Transverse colon (tissue), 4 donors: Measurements from ENCODE around the gene ENPP3. TPM values are rescaled to one million over a fixed set of nuclear protein-coding genes. Genes with fewer than 3 reads are reported as not detected.

Experiments used
- DNase-seq: peaks from one replicate; pipeline ENCODE4 v3.0.0-alpha.2; 2019
- H3K27ac ChIP-seq, 4 donors: fragments of 200-600 bp; sonication (generic); 2 replicates each; pipeline ENCODE4 v1.5.1; 2016 to 2018; ENCODE audit warnings: inconsistent platforms in 4 of 4
- H3K27me3 ChIP-seq: fragments of 200-600 bp; sonication (generic); 2 replicates; pipeline ENCODE4 v1.5.1; 2017; ENCODE audit warnings: inconsistent platforms
- H3K36me3 ChIP-seq, 4 donors: fragments of 200-600 bp; sonication (generic); 2 replicates each; pipeline ENCODE4 v1.5.1; 2017 to 2019; ENCODE audit warnings: inconsistent platforms in 4 of 4
- H3K4me1 ChIP-seq, 4 donors: fragments of 200-600 bp; sonication (generic); 2 replicates each; pipeline ENCODE4 v1.5.1; 2017 to 2020; ENCODE audit warnings: inconsistent platforms in 4 of 4
- H3K4me3 ChIP-seq, 4 donors: fragments of 200-600 bp; sonication (generic); 1 replicate in 1 of 4; 2 replicates in 3 of 4; pipeline versions ENCODE4 v1.5.1 to v1.6.1; 2017 to 2019; ENCODE audit warnings: inconsistent platforms in 4 of 4
- H3K9me3 ChIP-seq, 2 donors: fragments of 200-600 bp; sonication (generic); 2 replicates each; pipeline ENCODE4 v1.5.1; 2017 to 2019; ENCODE audit warnings: inconsistent platforms in 2 of 2
- EP300 ChIP-seq: sonication (generic); formaldehyde crosslinking; IDR thresholded peaks from one replicate; pipeline ENCODE4 v1.6.1; 2017; ENCODE audit warnings: antibody characterized with exemption, low read depth
- POLR2A ChIP-seq: fragments of 450-650 bp; IDR thresholded peaks from one replicate; pipeline ENCODE4 v1.6.1; 2016; ENCODE audit warnings: antibody characterized with exemption, mild to moderate bottlenecking, moderate library complexity
- POLR2AphosphoS5 ChIP-seq, 3 donors: sonication (generic); formaldehyde crosslinking; IDR thresholded peaks; one replicate each; pipeline ENCODE4 v1.6.1; 2016; ENCODE audit warnings: antibody characterized with exemption in 3 of 3
- WGBS, 2 donors: methylation state at CpG; one replicate each; pipeline ENCODE4 v1.1.5; 2018; ENCODE audit warnings: low coverage in 1 of 2; 5-methylcytosine and 5-hydroxymethylcytosine counted together
- in situ Hi-C, 4 donors: fragments of 200-750 bp; cut with MboI; loops; one replicate each; pipeline versions ENCODE4 v1.15.0 to v1.15.1; 2017; ENCODE audit warnings: low sequenced_read_pairs in 3 of 4, low pct_ligation_motif_present in 1 of 4, low pct_unique_long_range_greater_than_20kb in 1 of 4
- intact Hi-C: fragments of 100-400 bp; cut with DNase I; formaldehyde crosslinking; loops from one replicate; pipeline ENCODE4 v1.15.1; 2023; ENCODE audit warnings: low total_unique reads
- total RNA-seq, 4 donors: library from RNA; depleted of rRNA; stranded (reverse); fragments of >200 nt; gene quantifications; one replicate each; pipeline ENCODE4 v1.1.0, GENCODE V29; 2016
- TF ChIP-seq, protein P1 (sequence below), 5 experiments: fragments of 200-600 bp in 3 of 5; fragments of 450-650 bp in 2 of 5; sonication (generic) in 3 of 5; IDR thresholded peaks; 1 replicate in 2 of 5; 2 replicates in 3 of 5; pipeline ENCODE4 v1.5.1; 2016 to 2017; ENCODE audit warnings: antibody characterized with exemption in 5 of 5, inconsistent platforms in 3 of 5, mild to moderate bottlenecking in 2 of 5, moderate library complexity in 1 of 5

The ENPP3 gene
- total RNA-seq, 4 donors from 2014 or later: 4.6 to 28.1 (median 20.6) TPM

GRCh38 chr6:131646249-131646670, 9.2 kb downstream of the ENPP3 start:
- in situ Hi-C loops (loop anchor here in 1 of 4 donors (25.0 kb wide), 1 partner anchor 1166 kb away; the partner anchor contains the start of gene RPS12), intact Hi-C loops (no loop called here)

GRCh38 chr6:131651782-131652181, 14.7 kb downstream of the ENPP3 start:
- no peaks in the 10 kb centered on the region for H3K36me3 ChIP-seq
- TF ChIP-seq POLR2A: no peak
- no peak for TF ChIP-seq POLR2AphosphoS5 (IDR thresholded peaks at IDR 0.05)
- TF ChIP-seq, protein P1, sequence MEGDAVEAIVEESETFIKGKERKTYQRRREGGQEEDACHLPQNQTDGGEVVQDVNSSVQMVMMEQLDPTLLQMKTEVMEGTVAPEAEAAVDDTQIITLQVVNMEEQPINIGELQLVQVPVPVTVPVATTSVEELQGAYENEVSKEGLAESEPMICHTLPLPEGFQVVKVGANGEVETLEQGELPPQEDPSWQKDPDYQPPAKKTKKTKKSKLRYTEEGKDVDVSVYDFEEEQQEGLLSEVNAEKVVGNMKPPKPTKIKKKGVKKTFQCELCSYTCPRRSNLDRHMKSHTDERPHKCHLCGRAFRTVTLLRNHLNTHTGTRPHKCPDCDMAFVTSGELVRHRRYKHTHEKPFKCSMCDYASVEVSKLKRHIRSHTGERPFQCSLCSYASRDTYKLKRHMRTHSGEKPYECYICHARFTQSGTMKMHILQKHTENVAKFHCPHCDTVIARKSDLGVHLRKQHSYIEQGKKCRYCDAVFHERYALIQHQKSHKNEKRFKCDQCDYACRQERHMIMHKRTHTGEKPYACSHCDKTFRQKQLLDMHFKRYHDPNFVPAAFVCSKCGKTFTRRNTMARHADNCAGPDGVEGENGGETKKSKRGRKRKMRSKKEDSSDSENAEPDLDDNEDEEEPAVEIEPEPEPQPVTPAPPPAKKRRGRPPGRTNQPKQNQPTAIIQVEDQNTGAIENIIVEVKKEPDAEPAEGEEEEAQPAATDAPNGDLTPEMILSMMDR (IDR thresholded peaks at IDR 0.05): no peak
- no peak for TF ChIP-seq EP300
- DNase-seq: no peak
- peak overlapping the region; percentile 58 to 78 (median 68) for H3K27ac ChIP-seq
- intact Hi-C loops (no loop called here), in situ Hi-C loops (no loop called here)
- H3K4me1 ChIP-seq: peaks cover 0 to 37% (median 10%) of the 10 kb centered on the region in 4 donors
- no peak overlapping the region for H3K4me3 ChIP-seq
- no peaks in the 10 kb centered on the region for H3K27me3 ChIP-seq
- H3K9me3 ChIP-seq: no peaks in the 10 kb centered on the region

More at GRCh38 chr6:131646249-131646670, 9.2 kb downstream of the ENPP3 start:
- H3K4me1 ChIP-seq: peaks cover 0 to 50% (median 13%) of the 10 kb centered on the region in 4 donors
- TF ChIP-seq POLR2A: no peak
- TF ChIP-seq, protein P1 (IDR thresholded peaks at IDR 0.05): no peak
- no peak for TF ChIP-seq POLR2AphosphoS5 (IDR thresholded peaks at IDR 0.05)
- TF ChIP-seq EP300: no peak
- DNase-seq: no peak
- no peaks in the 10 kb centered on the region for H3K36me3 ChIP-seq
- H3K27me3 ChIP-seq: no peaks in the 10 kb centered on the region
- H3K27ac ChIP-seq: no peak overlapping the region
- no peak overlapping the region for H3K4me3 ChIP-seq
- no peaks in the 10 kb centered on the region for H3K9me3 ChIP-seq

- Histone ChIP-seq H3K4me3 (no peak overlapping the region), H3K4me1 (peaks cover 0 to 37% (median 10%) of the 10 kb centered on the region in 4 donors), H3K9me3 (no peaks in the 10 kb centered on the region), H3K27me3 (no peaks in the 10 kb centered on the region), H3K36me3 (no peaks in the 10 kb centered on the region), H3K27ac (peak overlapping the region; percentile 58 to 78 (median 68))
- peak; percentile 57 for DNase-seq
- 37 to 57% methylated on average over 3 to 5 of the region's 5 CpGs for WGBS, 2 donors
- peak in 2 of 3 donors; percentile 28 to 47 for TF ChIP-seq POLR2AphosphoS5 (IDR thresholded peaks at IDR 0.05)
- TF ChIP-seq, protein P1 (IDR thresholded peaks at IDR 0.05): no peak
- in situ Hi-C loops: no loop called here
- intact Hi-C loops: no loop called here
Measured at GRCh38 chr6:131652472-131652871, 15.4 kb downstream of the ENPP3 start.

- 93% methylated on average over 3 of the region's 3 CpGs; no CpG with 5 or more reads in 1 of the 2 donors for WGBS, 2 donors
- no peak for DNase-seq
- H3K27me3 ChIP-seq: no peaks in the 10 kb centered on the region
- no peak overlapping the region for H3K4me3 ChIP-seq
- TF ChIP-seq POLR2AphosphoS5 (IDR thresholded peaks at IDR 0.05) (no peak), EP300 (no peak), POLR2A (no peak)
- TF ChIP-seq, protein P1 (IDR thresholded peaks at IDR 0.05): no peak
- H3K27ac ChIP-seq: no peak overlapping the region
- in situ Hi-C loops: no loop called here
- peaks cover 0 to 30% (median 10%) of the 10 kb centered on the region in 4 donors for H3K4me1 ChIP-seq
- intact Hi-C loops: no loop called here
- H3K36me3 ChIP-seq: no peaks in the 10 kb centered on the region
- H3K9me3 ChIP-seq: no peaks in the 10 kb centered on the region
Measured at GRCh38 chr6:131654326-131654725, 17.2 kb downstream of the ENPP3 start.
